Measurements from ENCODE around the gene MFSD11. TPM values are rescaled to one million over a fixed set of nuclear protein-coding genes. Genes with fewer than 3 reads are reported as not detected.

The MFSD11 gene
- total RNA-seq, 1 experiment from 2014 or later = 23.9 TPM

DNA sequence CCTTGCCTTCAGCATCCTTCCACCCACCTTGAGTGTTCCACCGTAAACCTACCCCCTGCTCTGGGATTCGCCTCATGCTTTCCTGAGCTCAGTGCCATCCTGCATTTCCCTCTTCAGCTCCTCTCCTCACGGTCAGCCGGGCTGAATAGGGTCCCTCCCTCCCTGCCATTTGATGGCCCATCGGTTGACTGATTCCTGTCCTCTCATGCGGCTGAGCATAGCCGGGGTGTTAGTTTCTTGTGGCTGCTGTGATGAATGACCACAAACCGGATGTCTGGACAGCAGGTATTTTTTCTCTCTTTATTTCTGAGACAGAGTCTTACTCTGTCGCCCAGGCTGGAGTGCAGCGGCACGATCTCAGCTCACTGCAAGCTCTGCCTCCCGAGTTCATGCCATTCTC lies 86.2 kb downstream of the MFSD11 start:
- H3K27me3 Mint-ChIP-seq (ENCODE audit: unreplicated experiment) = peaks cover 88% of the 10 kb centered on the region
- CTCF ChIA-PET = no interaction called here
- no peak overlapping the region for H3K27ac Mint-ChIP-seq (ENCODE audit: unreplicated experiment)
- no peaks in the 10 kb centered on the region for H3K4me1 Mint-ChIP-seq (ENCODE audit: low read depth, unreplicated experiment)
- no peak overlapping the region for H3K4me3 Mint-ChIP-seq (ENCODE audit: low read depth, unreplicated experiment)
- DNase-seq = no peak
- H3K9me3 Mint-ChIP-seq (ENCODE audit: low read depth, unreplicated experiment) = no peaks in the 10 kb centered on the region
- peaks cover 4% of the 10 kb centered on the region for H3K36me3 Mint-ChIP-seq (ENCODE audit: insufficient read depth, unreplicated experiment)
- intact Hi-C loops (cut with micrococcal nuclease; ENCODE audit: unreplicated experiment) = no loop called here
- TF ChIP-seq, protein P1, sequence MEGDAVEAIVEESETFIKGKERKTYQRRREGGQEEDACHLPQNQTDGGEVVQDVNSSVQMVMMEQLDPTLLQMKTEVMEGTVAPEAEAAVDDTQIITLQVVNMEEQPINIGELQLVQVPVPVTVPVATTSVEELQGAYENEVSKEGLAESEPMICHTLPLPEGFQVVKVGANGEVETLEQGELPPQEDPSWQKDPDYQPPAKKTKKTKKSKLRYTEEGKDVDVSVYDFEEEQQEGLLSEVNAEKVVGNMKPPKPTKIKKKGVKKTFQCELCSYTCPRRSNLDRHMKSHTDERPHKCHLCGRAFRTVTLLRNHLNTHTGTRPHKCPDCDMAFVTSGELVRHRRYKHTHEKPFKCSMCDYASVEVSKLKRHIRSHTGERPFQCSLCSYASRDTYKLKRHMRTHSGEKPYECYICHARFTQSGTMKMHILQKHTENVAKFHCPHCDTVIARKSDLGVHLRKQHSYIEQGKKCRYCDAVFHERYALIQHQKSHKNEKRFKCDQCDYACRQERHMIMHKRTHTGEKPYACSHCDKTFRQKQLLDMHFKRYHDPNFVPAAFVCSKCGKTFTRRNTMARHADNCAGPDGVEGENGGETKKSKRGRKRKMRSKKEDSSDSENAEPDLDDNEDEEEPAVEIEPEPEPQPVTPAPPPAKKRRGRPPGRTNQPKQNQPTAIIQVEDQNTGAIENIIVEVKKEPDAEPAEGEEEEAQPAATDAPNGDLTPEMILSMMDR (IDR thresholded peaks at IDR 0.05; ENCODE audit: unreplicated experiment) = no peak
- BruUV-seq (replicated peaks) = no TSS peak

DNA sequence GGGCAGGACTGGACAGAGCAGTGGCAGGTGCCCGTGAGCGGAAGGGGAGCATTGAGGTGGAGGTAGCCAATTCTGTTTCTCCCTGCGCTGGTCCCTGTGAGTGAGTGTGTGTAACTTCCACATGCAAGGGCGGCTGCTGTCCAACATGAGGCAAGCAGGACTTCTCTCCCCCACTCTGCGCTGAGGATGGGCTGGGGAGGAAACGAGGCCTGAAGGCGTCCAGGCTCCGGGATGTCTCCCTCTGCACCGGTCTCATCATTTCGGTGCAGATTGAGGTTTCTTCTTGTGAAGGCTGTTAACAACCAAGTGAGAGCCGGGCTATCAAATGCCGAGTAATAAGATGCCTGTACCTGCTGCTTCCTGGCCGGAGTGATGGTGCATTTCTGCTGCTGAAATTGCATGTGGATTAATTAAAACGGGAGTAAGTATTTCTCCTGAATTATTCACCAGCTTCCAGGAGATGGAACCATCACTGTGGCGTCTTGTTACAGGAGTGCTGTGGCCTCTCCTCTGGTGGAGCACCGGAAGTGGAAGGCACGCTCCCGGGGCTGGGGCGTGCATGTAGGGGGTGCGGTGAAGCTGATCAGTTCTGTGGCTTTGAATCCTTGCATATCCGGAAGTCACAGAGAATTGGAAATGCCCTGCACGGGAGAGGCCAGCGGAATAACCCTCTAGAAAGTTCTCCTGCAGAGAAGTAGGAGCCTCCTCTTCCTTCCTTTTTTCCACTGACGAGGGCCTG lies 88.6 kb downstream of the MFSD11 start:
- no TSS peak for BruUV-seq (replicated peaks)
- TF ChIP-seq, protein P1 (IDR thresholded peaks at IDR 0.05; ENCODE audit: unreplicated experiment) = no peak

DNA sequence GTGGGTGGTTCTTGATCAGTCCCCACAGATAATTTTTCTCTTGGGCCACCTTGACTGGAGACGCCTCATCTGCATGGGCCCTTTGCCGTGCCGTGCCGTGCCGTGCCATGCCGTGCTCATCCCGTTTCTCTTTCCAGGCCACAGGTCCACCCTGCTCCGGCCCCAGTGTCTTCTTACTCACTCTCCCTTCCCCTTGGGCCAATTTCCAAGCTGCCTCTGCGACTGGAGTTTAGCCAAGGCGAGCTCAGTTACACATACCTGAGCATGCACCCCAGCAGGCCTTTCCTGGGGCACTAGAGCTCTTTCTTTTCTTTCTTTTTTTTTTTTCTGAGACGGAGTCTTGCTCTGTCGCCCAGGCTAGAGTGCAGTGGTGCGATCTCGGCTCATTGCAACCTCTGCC lies 89.8 kb downstream of the MFSD11 start:
- intact Hi-C loops (cut with micrococcal nuclease; ENCODE audit: unreplicated experiment) = no loop called here
- DNase-seq = no peak
- TF ChIP-seq, protein P1 (IDR thresholded peaks at IDR 0.05; ENCODE audit: unreplicated experiment) = no peak
- Mint-ChIP-seq H3K9me3 (ENCODE audit: low read depth, unreplicated experiment) (no peaks in the 10 kb centered on the region), H3K4me3 (ENCODE audit: low read depth, unreplicated experiment) (no peak overlapping the region), H3K36me3 (ENCODE audit: insufficient read depth, unreplicated experiment) (peaks cover 4% of the 10 kb centered on the region), H3K27ac (ENCODE audit: unreplicated experiment) (no peak overlapping the region), H3K4me1 (ENCODE audit: low read depth, unreplicated experiment) (no peaks in the 10 kb centered on the region), H3K27me3 (ENCODE audit: unreplicated experiment) (peaks cover 96% of the 10 kb centered on the region)
- BruUV-seq (replicated peaks) = no TSS peak
- CTCF ChIA-PET = interaction anchor here (1.3 kb wide), 1 partner anchor 45 kb away, joined by 3 read pairs; no protein-coding TSS in a partner anchor

More for the DNA sequence above, 88.6 kb downstream of the MFSD11 start:
- peaks cover 93% of the 10 kb centered on the region for H3K27me3 Mint-ChIP-seq (ENCODE audit: unreplicated experiment)
- H3K36me3 Mint-ChIP-seq (ENCODE audit: insufficient read depth, unreplicated experiment) = peaks cover 4% of the 10 kb centered on the region
- H3K4me1 Mint-ChIP-seq (ENCODE audit: low read depth, unreplicated experiment) = no peaks in the 10 kb centered on the region
- CTCF ChIA-PET = no interaction called here
- no peak overlapping the region for H3K27ac Mint-ChIP-seq (ENCODE audit: unreplicated experiment)
- no peaks in the 10 kb centered on the region for H3K9me3 Mint-ChIP-seq (ENCODE audit: low read depth, unreplicated experiment)
- no peak for DNase-seq
- H3K4me3 Mint-ChIP-seq (ENCODE audit: low read depth, unreplicated experiment) = no peak overlapping the region
- intact Hi-C loops (cut with micrococcal nuclease; ENCODE audit: unreplicated experiment) = no loop called here

Small RNA genes lying within 50 kb of the gene (microRNA-seq; reads per million reads assigned to microRNA genes)
- gene MIR636 = 4.6 reads per million, percentile 11 among the genes with 10 or more reads in this experiment

Other genes starting within 250 kb of the MFSD11 start
- gene RHBDF2, start 236.7 kb upstream of the MFSD11 start, total RNA-seq (2022) = 47.7 and 47.9 TPM in 2 replicates
- gene CYGB, start 200.4 kb upstream of the MFSD11 start, total RNA-seq (2022) = not detected in 2 replicates
- not detected in 2 replicates for gene PRCD, start 198.1 kb upstream of the MFSD11 start, total RNA-seq (2022)
- 10.5 and 11.6 TPM in 2 replicates for gene ST6GALNAC2, start 152.3 kb upstream of the MFSD11 start, total RNA-seq (2022)
- 52.2 and 52.4 TPM in 2 replicates for gene ST6GALNAC1, start 94.4 kb upstream of the MFSD11 start, total RNA-seq (2022)
- 6.5 and 9.9 TPM in 2 replicates for gene MXRA7, start 27.2 kb upstream of the MFSD11 start, total RNA-seq (2022)
- 60.8 and 62.1 TPM in 2 replicates for gene JMJD6, start 11.5 kb upstream of the MFSD11 start, total RNA-seq (2022)
- gene METTL23, start 11.3 kb upstream of the MFSD11 start, total RNA-seq (2022) = 56.1 and 58.1 TPM in 2 replicates
- 238 and 241 TPM in 2 replicates for gene SRSF2, start 788 bp upstream of the MFSD11 start, total RNA-seq (2022)
- gene MGAT5B, start 130.3 kb downstream of the MFSD11 start, total RNA-seq (2022) = 1.0 and 1.8 TPM in 2 replicates

Data from Calu3 (cell line).